IMR-90 (cell line): ENCODE results near the gene LSM14B. TPM values are rescaled to one million over a fixed set of nuclear protein-coding genes. Genes with fewer than 3 reads are reported as not detected.
A peak's percentile ranks its signal among the peaks of the same experiment; 100 is the strongest.

ENCODE experiments used
- ATAC-seq: fragments of 200-7000 bp; cut with Tn5 transposase; 2 replicates; pipeline ENCODE4 v1.9.1; 2020; ENCODE audit warnings: low read depth, mild to moderate bottlenecking, moderate library complexity
- BruUV-seq: library from RNA; stranded (reverse); fragments of 400-500 nt; replicated peaks from 2 replicates; lab custom pipeline; 2021; lab: Mats Ljungman, UMichigan
- CTCF ChIA-PET: fragments of 300-600 bp; formaldehyde crosslinking; extraction: SDS; loops from one replicate; lab custom pipeline; 2021; ENCODE audit warnings: antibody characterized with exemption; lab: Yijun Ruan, JAX
- POLR2A ChIA-PET: fragments of 300-600 bp; sonication (Branson Sonifier 250); formaldehyde crosslinking; loops from one replicate; lab custom pipeline; 2022; ENCODE audit warnings: antibody characterized with exemption; ENCODE audit not compliant: unreplicated experiment; lab: Charles Lee
- DNase-seq: peaks from one replicate; pipeline ENCODE4 v3.0.0; 2013
- H2AFZ ChIP-seq: replicated peaks from 2 replicates; pipeline ENCODE3; 2013; ENCODE audit warnings: low read length, mild to moderate bottlenecking; ENCODE audit not compliant: poor library complexity
- H2AK5ac ChIP-seq: 2 replicates; pipeline ENCODE4 v1.6.1; 2013; ENCODE audit warnings: low read depth, low read length, inconsistent platforms
- H2AK9ac ChIP-seq: replicated peaks from 2 replicates; pipeline ENCODE3; 2013; ENCODE audit warnings: mild to moderate bottlenecking, low read depth, low read length, moderate library complexity; ENCODE audit not compliant: poor library complexity
- H2BK120ac ChIP-seq: 2 replicates; pipeline ENCODE4 v1.6.1; 2013; ENCODE audit warnings: low read depth, low read length, inconsistent platforms
- H2BK15ac ChIP-seq: 3 replicates; pipeline ENCODE4 v1.6.1; 2013; ENCODE audit warnings: low read depth, low read length, inconsistent platforms
- H2BK20ac ChIP-seq: 2 replicates; pipeline ENCODE4 v1.6.1; 2013; ENCODE audit warnings: low read depth, mild to moderate bottlenecking, inconsistent platforms, low read length, moderate library complexity
- H2BK5ac ChIP-seq: 2 replicates; pipeline ENCODE4 v1.6.1; 2013; ENCODE audit warnings: mild to moderate bottlenecking, low read depth, low read length, inconsistent platforms; ENCODE audit not compliant: poor library complexity, severe bottlenecking
- H3K14ac ChIP-seq: replicated peaks from 2 replicates; pipeline ENCODE4 v1.6.1; 2013; ENCODE audit warnings: low read depth, low read length, inconsistent platforms
- H3K18ac ChIP-seq: 2 replicates; pipeline ENCODE4 v1.6.1; 2013; ENCODE audit warnings: low read depth, low read length, control low read depth
- H3K23ac ChIP-seq: 2 replicates; pipeline ENCODE4 v1.6.1; 2013; ENCODE audit warnings: low read depth, low read length, inconsistent platforms
- H3K27ac ChIP-seq: 2 replicates; pipeline ENCODE4 v1.5.1; 2013; ENCODE audit warnings: mild to moderate bottlenecking, control low read depth, low read length; ENCODE audit not compliant: insufficient read depth
- H3K27me3 ChIP-seq: 2 replicates; pipeline ENCODE4 v1.6.1; 2013; ENCODE audit warnings: low read length; ENCODE audit not compliant: control insufficient read depth, insufficient read depth
- H3K36me3 ChIP-seq: 2 replicates; pipeline ENCODE4 v1.6.1; 2013; ENCODE audit warnings: low read length, mixed read lengths; ENCODE audit not compliant: control insufficient read depth, insufficient read depth
- H3K4ac ChIP-seq: 2 replicates; pipeline ENCODE4 v1.6.1; 2013; ENCODE audit warnings: low read depth, low read length, inconsistent platforms
- H3K4me1 ChIP-seq: 2 replicates; pipeline ENCODE4 v1.6.1; 2013; ENCODE audit warnings: low read length, mixed read lengths; ENCODE audit not compliant: control insufficient read depth, insufficient read depth
- H3K4me2 ChIP-seq: 2 replicates; pipeline ENCODE4 v1.6.1; 2013; ENCODE audit warnings: low read depth, mild to moderate bottlenecking, control low read depth, low read length, moderate library complexity
- H3K4me3 ChIP-seq: 2 replicates; pipeline ENCODE4 v1.5.1; 2013; ENCODE audit warnings: low read depth, mild to moderate bottlenecking, control low read depth, low read length, moderate library complexity; ENCODE audit not compliant: insufficient read depth
- H3K56ac ChIP-seq: 2 replicates; pipeline ENCODE4 v1.6.1; 2013; ENCODE audit warnings: low read length, inconsistent platforms; ENCODE audit not compliant: insufficient read depth; ENCODE audit errors: extremely low read depth
- H3K79me1 ChIP-seq, 2 experiments: 2 replicates each; pipeline ENCODE4 v1.6.1; 2013; ENCODE audit warnings: low read length in 2 of 2, inconsistent platforms in 1 of 2, low read depth in 1 of 2
- H3K9ac ChIP-seq: 2 replicates; pipeline ENCODE4 v1.6.1; 2013; ENCODE audit warnings: low read depth, low read length, control low read depth
- H3K9me1 ChIP-seq: 2 replicates; pipeline ENCODE4 v1.6.1; 2013; ENCODE audit warnings: low read length, inconsistent platforms; ENCODE audit not compliant: insufficient read depth
- H3K9me3 ChIP-seq: 2 replicates; pipeline ENCODE4 v1.6.1; 2013; ENCODE audit warnings: low read length; ENCODE audit not compliant: control insufficient read depth, insufficient read depth
- H4K20me1 ChIP-seq: 2 replicates; pipeline ENCODE4 v1.6.1; 2013; ENCODE audit warnings: low read length, inconsistent platforms; ENCODE audit not compliant: insufficient read depth
- H4K5ac ChIP-seq: 2 replicates; pipeline ENCODE4 v1.6.1; 2013; ENCODE audit warnings: mild to moderate bottlenecking, low read depth, low read length, control low read depth
- H4K8ac ChIP-seq, 2 experiments: 2 replicates each; pipeline ENCODE4 v1.6.1; 2013; ENCODE audit warnings: low read depth in 2 of 2, low read length in 2 of 2, control low read depth in 1 of 2, inconsistent platforms in 1 of 2
- H4K91ac ChIP-seq: 2 replicates; pipeline ENCODE4 v1.6.1; 2013; ENCODE audit warnings: low read depth, low read length, inconsistent platforms; ENCODE audit not compliant: insufficient read depth
- CEBPB ChIP-seq: IDR thresholded peaks from 2 replicates; pipeline ENCODE4 v1.6.1; 2012; ENCODE audit warnings: low read depth, low read length, improper control_type of control experiment
- CTCF ChIP-seq: conservative IDR thresholded peaks from 2 replicates; pipeline ENCODE4 v1.5.1; 2012; ENCODE audit warnings: mild to moderate bottlenecking, low read depth, low read length, improper control_type of control experiment
- ELK1 ChIP-seq: fragments of 150-350 bp; IDR thresholded peaks from 2 replicates; pipeline ENCODE4 v1.6.1; 2016; ENCODE audit warnings: low read depth, mild to moderate bottlenecking, low read length, moderate library complexity, borderline replicate concordance
- FOS ChIP-seq: fragments of 150-350 bp; IDR thresholded peaks from 2 replicates; pipeline ENCODE4 v1.6.1; 2016; ENCODE audit warnings: low read depth, low read length
- MAFK ChIP-seq: IDR thresholded peaks from 2 replicates; pipeline ENCODE4 v1.6.1; 2012; ENCODE audit warnings: low read depth, low read length, improper control_type of control experiment
- MAZ ChIP-seq: IDR thresholded peaks from 2 replicates; pipeline ENCODE4 v1.6.1; 2012; ENCODE audit warnings: low read depth, mild to moderate bottlenecking, low read length, improper control_type of control experiment, moderate library complexity, borderline replicate concordance
- RCOR1 ChIP-seq: IDR thresholded peaks from 2 replicates; pipeline ENCODE4 v1.6.1; 2012; ENCODE audit warnings: mild to moderate bottlenecking, low read length, improper control_type of control experiment; ENCODE audit not compliant: insufficient replicate concordance
- RFX5 ChIP-seq: IDR thresholded peaks from 2 replicates; pipeline ENCODE4 v1.8.0; 2012; ENCODE audit warnings: low read depth, mild to moderate bottlenecking, low read length, moderate library complexity
- USF2 ChIP-seq: fragments of 150-350 bp; IDR thresholded peaks from 2 replicates; pipeline ENCODE4 v1.6.1; 2017; ENCODE audit warnings: mild to moderate bottlenecking, antibody characterized with exemption, low read length, low read depth
- WGBS, 2 experiments: methylation state at CpG; one replicate each; pipeline versions ENCODE4 v1.1.5 to v1.1.7; 2013; ENCODE audit warnings: missing lambda C conversion rate in 2 of 2; ENCODE audit not compliant: insufficient read length in 1 of 2; ENCODE audit errors: extremely low coverage in 2 of 2; 5-methylcytosine and 5-hydroxymethylcytosine counted together
- dilution Hi-C: fragments of 300-500 bp; cut with HindIII; formaldehyde crosslinking; loops from one replicate; pipeline ENCODE4 v1.14.3; 2018; ENCODE audit warnings: low sequenced_read_pairs; ENCODE audit not compliant: unreplicated experiment
- in situ Hi-C: fragments of 300-500 bp; cut with MboI; formaldehyde crosslinking; loops from 3 replicates; pipeline ENCODE4 v1.14.3; 2019; ENCODE audit warnings: low sequenced_read_pairs, inconsistent platforms, mixed read lengths
- intact Hi-C: fragments of 100-400 bp; cut with micrococcal nuclease; formaldehyde crosslinking; loops from 2 replicates; pipeline ENCODE4 v1.10.0; 2022
- polyA plus RNA-seq, 3 experiments: library from polyadenylated mRNA; depleted of rRNA; stranded (reverse); fragments of >200 nt; gene quantifications; 2 replicates each; pipeline ENCODE4 v1.2.3, GENCODE V29; 2012; ENCODE audit warnings: low replicate concordance in 1 of 3
- total RNA-seq: library from RNA; depleted of rRNA; stranded (reverse); fragments of >200 nt; gene quantifications from 2 replicates; pipeline ENCODE4 v1.2.3, GENCODE V29; 2012

Gene LSM14B
- total and polyA plus RNA-seq, 2 of the 4 experiments (the other 2 are of a cell fraction) = 23.7 to 41.1 TPM

GRCh38 chr20:62151225-62151624 lies 28.9 kb downstream of the LSM14B start:
- intact Hi-C loops = no loop called here
- H4K8ac ChIP-seq = no peak overlapping the region
- DNase-seq = no peak

More at GRCh38 chr20:62151225-62151624, 28.9 kb downstream of the LSM14B start:
- H3K14ac ChIP-seq = no peak overlapping the region
- H2AK9ac ChIP-seq = peak overlapping the region; percentile 28
- H3K4me3 ChIP-seq = no peak overlapping the region
- ATAC-seq = no peak
- dilution Hi-C loops = no loop called here
- H4K5ac ChIP-seq = no peak overlapping the region
- H2BK5ac ChIP-seq = no peak overlapping the region
- no TSS peak for BruUV-seq
- no peak overlapping the region for H4K91ac ChIP-seq
- H3K4me1 ChIP-seq = peaks cover 5% of the 10 kb centered on the region
- no peak overlapping the region for H3K56ac ChIP-seq
- no peaks in the 10 kb centered on the region for H3K9me3 ChIP-seq
- whole genome bisulfite sequencing, 2 experiments = 92% methylated on average over 8 of the region's 11 CpGs; no CpG with 5 or more reads in 1 of the 2 experiments
- peaks cover 11% of the 10 kb centered on the region; the same call in 1 of the 2 replicates for H3K36me3 ChIP-seq
- H3K4me2 ChIP-seq = no peak overlapping the region
- no peak overlapping the region for H2BK15ac ChIP-seq
- peaks cover 19 to 84% of the 10 kb centered on the region in 2 experiments for H3K79me1 ChIP-seq
- CTCF ChIA-PET = no interaction called here
- no peak overlapping the region for H2BK120ac ChIP-seq
- no peak overlapping the region for H3K18ac ChIP-seq
- H3K23ac ChIP-seq = no peak overlapping the region
- no peak overlapping the region for H2AFZ ChIP-seq
- no peak overlapping the region for H3K9ac ChIP-seq
- H3K4ac ChIP-seq = no peak overlapping the region
- peaks cover 88% of the 10 kb centered on the region for H4K20me1 ChIP-seq
- POLR2A ChIA-PET = no interaction called here
- no peak for TF ChIP-seq MAFK
- TF ChIP-seq FOS = no peak
- TF ChIP-seq RFX5 = no peak
- no peak for TF ChIP-seq RCOR1
- no peak for TF ChIP-seq MAZ
- no peak for TF ChIP-seq CTCF
- TF ChIP-seq ELK1 = no peak
- TF ChIP-seq CEBPB = no peak
- TF ChIP-seq USF2 = no peak
- H3K27me3 ChIP-seq = no peaks in the 10 kb centered on the region
- peaks cover 31% of the 10 kb centered on the region for H3K9me1 ChIP-seq
- no peak overlapping the region for H2AK5ac ChIP-seq
- in situ Hi-C loops = no loop called here
- H2BK20ac ChIP-seq = no peak overlapping the region
- no peak overlapping the region for H3K27ac ChIP-seq
